HEK293T (cell line): ENCODE measurements around the gene OPA1.

Experiments
- CTCF ChIA-PET: fragments of 350-600 bp; formaldehyde crosslinking; extraction: SDS; loops from one replicate; lab custom pipeline; 2021; ENCODE audit warnings: antibody characterized with exemption, inconsistent platforms; lab: Yijun Ruan, JAX
- POLR2A ChIA-PET: fragments of 350-600 bp; formaldehyde crosslinking; extraction: SDS; loops from one replicate; lab custom pipeline; 2020; ENCODE audit warnings: antibody characterized with exemption, inconsistent platforms; lab: Yijun Ruan, JAX
- DNase-seq: peaks from one replicate; pipeline ENCODE4 v3.0.0; 2012; ENCODE audit warnings: mixed read lengths; ENCODE audit errors: extremely low spot score
- BHLHE40 ChIP-seq: fragments of 450-650 bp; IDR thresholded peaks from 2 replicates; pipeline ENCODE4 v1.6.1; 2016; ENCODE audit warnings: mild to moderate bottlenecking, moderate library complexity, borderline replicate concordance
- CTBP1 ChIP-seq: fragments of 450-650 bp; IDR thresholded peaks from 2 replicates; pipeline ENCODE4 v1.6.1; 2016; ENCODE audit warnings: borderline replicate concordance
- FOXA1 ChIP-seq: fragments of 450-650 bp; IDR thresholded peaks from 2 replicates; pipeline ENCODE4 v1.6.1; 2016; ENCODE audit warnings: mild to moderate bottlenecking
- FOXK2 ChIP-seq: fragments of 450-650 bp; IDR thresholded peaks from 2 replicates; pipeline ENCODE4 v1.6.1; 2016; ENCODE audit warnings: mild to moderate bottlenecking
- FOXM1 ChIP-seq: fragments of 450-650 bp; IDR thresholded peaks from 2 replicates; pipeline ENCODE4 v1.6.1; 2017; ENCODE audit warnings: mild to moderate bottlenecking, borderline replicate concordance
- L3MBTL2 ChIP-seq: fragments of 450-650 bp; conservative IDR thresholded peaks from 2 replicates; pipeline ENCODE4 v1.6.1; 2016; ENCODE audit warnings: mild to moderate bottlenecking
- LEF1 ChIP-seq: fragments of 450-650 bp; IDR thresholded peaks from 2 replicates; pipeline ENCODE4 v1.6.1; 2017; ENCODE audit warnings: mild to moderate bottlenecking, borderline replicate concordance
- NFRKB ChIP-seq: fragments of 450-650 bp; IDR thresholded peaks from 2 replicates; pipeline ENCODE4 v1.6.1; 2016; ENCODE audit warnings: mild to moderate bottlenecking, moderate library complexity
- SP1 ChIP-seq: fragments of 450-650 bp; IDR thresholded peaks from 2 replicates; pipeline ENCODE4 v1.6.1; 2017
- SUZ12 ChIP-seq: fragments of 450-650 bp; IDR thresholded peaks from 2 replicates; pipeline ENCODE4 v1.6.1; 2016; ENCODE audit warnings: mild to moderate bottlenecking
- TF ChIP-seq, protein P1 (sequence below): fragments of 450-650 bp; IDR thresholded peaks from 2 replicates; pipeline ENCODE4 v1.6.1; 2016

The OPA1 gene

DNA sequence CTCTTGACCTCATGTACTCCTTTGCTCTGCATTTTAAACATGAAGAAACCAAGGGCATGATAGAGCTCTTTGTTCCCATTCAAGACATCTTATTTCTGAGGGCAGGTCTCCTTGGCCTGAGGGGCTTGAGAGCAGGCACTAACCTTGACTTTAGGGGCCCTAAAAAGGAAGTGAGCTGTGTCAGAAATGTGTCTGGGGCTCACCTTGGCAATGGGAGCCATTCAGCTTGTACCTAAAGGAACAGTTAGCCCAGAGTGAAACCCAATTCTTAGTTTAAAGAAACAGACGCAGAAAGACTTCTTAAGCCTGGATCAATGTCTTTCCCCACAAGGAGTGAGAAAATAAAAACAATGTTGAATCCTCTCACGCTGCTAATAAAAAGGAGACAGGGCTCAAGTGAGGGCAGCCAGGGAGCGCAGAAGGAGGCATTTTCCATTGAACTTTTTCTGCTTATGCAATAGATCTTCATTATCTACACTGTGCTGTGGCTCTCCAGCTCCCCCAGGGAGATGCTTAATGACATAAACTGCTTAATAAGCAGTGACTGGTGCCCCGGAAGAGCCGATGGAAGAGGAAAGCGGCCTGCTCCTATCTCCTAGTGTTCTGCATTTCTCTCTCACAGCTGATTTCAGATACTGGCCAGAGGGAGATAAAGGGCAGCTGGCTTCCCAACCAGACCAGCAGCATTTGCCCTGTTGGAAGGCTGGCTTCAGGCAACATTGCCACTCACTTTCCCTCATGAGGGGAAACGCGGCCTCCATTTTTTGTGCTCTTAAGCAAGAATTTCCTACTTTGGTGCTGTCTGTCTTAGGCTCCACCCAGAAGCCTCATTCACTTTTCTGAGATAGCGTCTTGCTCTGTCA, 152.0 kb downstream of the OPA1 start:
- POLR2A ChIA-PET = interaction anchor here (1.0 kb wide), 1 partner anchor 23 kb away, joined by 3 read pairs; no protein-coding TSS in a partner anchor
- CTCF ChIA-PET = interaction anchor here (1.1 to 1.4 kb wide), 2 partner anchors 22 kb away, joined by 4 read pairs; no protein-coding TSS in a partner anchor
- TF ChIP-seq LEF1 = no peak
- no peak for TF ChIP-seq SUZ12
- no peak for TF ChIP-seq CTBP1
- no peak for TF ChIP-seq SP1
- no peak for TF ChIP-seq NFRKB
- DNase-seq = no peak

DNA sequence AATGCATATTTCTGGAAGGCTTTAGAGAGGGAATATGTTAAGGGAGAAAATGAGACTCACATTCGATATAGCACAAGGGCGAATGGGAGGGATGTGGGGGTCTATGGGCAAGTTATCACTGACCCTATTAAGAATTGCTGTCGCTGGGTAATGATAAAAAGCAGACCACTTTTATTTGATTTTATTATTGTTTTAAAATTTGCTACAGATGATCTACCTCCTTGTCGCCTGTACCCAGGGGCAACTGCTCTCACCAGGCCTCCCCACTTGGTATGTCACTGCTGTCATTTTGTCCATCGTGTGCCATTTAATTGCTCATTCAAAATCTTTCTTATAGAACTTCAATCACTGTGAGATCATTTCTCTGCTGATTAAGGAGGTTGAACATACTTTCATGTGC, 153.8 kb downstream of the OPA1 start:
- CTCF ChIA-PET = no interaction called here
- POLR2A ChIA-PET = no interaction called here
- TF ChIP-seq FOXM1 (no peak), FOXA1 (no peak), LEF1 (no peak), L3MBTL2 (no peak), FOXK2 (no peak), BHLHE40 (no peak), SUZ12 (no peak)
- TF ChIP-seq, protein P1, sequence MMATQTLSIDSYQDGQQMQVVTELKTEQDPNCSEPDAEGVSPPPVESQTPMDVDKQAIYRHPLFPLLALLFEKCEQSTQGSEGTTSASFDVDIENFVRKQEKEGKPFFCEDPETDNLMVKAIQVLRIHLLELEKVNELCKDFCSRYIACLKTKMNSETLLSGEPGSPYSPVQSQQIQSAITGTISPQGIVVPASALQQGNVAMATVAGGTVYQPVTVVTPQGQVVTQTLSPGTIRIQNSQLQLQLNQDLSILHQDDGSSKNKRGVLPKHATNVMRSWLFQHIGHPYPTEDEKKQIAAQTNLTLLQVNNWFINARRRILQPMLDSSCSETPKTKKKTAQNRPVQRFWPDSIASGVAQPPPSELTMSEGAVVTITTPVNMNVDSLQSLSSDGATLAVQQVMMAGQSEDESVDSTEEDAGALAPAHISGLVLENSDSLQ = no peak
- DNase-seq = no peak
